IMR-90 (cell line): Measurements from ENCODE around the gene SMG1. TPM values are rescaled to one million over a fixed set of nuclear protein-coding genes. Genes with fewer than 3 reads are reported as not detected.
A peak's percentile ranks its signal among the peaks of the same experiment; 100 is the strongest.

ENCODE experiments used
- ATAC-seq: fragments of 200-7000 bp; cut with Tn5 transposase; 2 replicates; pipeline ENCODE4 v1.9.1; 2020; ENCODE audit warnings: low read depth, mild to moderate bottlenecking, moderate library complexity
- BruUV-seq: library from RNA; stranded (reverse); fragments of 400-500 nt; replicated peaks from 2 replicates; lab custom pipeline; 2021; lab: Mats Ljungman, UMichigan
- CTCF ChIA-PET: fragments of 300-600 bp; formaldehyde crosslinking; extraction: SDS; loops from one replicate; lab custom pipeline; 2021; ENCODE audit warnings: antibody characterized with exemption; lab: Yijun Ruan, JAX
- POLR2A ChIA-PET: fragments of 300-600 bp; sonication (Branson Sonifier 250); formaldehyde crosslinking; loops from one replicate; lab custom pipeline; 2022; ENCODE audit warnings: antibody characterized with exemption; ENCODE audit not compliant: unreplicated experiment; lab: Charles Lee
- DNase-seq: peaks from one replicate; pipeline ENCODE4 v3.0.0; 2013
- H2AFZ ChIP-seq: replicated peaks from 2 replicates; pipeline ENCODE3; 2013; ENCODE audit warnings: low read length, mild to moderate bottlenecking; ENCODE audit not compliant: poor library complexity
- H2AK5ac ChIP-seq: 2 replicates; pipeline ENCODE4 v1.6.1; 2013; ENCODE audit warnings: low read depth, low read length, inconsistent platforms
- H2AK9ac ChIP-seq: replicated peaks from 2 replicates; pipeline ENCODE3; 2013; ENCODE audit warnings: mild to moderate bottlenecking, low read depth, low read length, moderate library complexity; ENCODE audit not compliant: poor library complexity
- H2BK120ac ChIP-seq: 2 replicates; pipeline ENCODE4 v1.6.1; 2013; ENCODE audit warnings: low read depth, low read length, inconsistent platforms
- H2BK15ac ChIP-seq: 3 replicates; pipeline ENCODE4 v1.6.1; 2013; ENCODE audit warnings: low read depth, low read length, inconsistent platforms
- H2BK20ac ChIP-seq: 2 replicates; pipeline ENCODE4 v1.6.1; 2013; ENCODE audit warnings: low read depth, mild to moderate bottlenecking, inconsistent platforms, low read length, moderate library complexity
- H2BK5ac ChIP-seq: 2 replicates; pipeline ENCODE4 v1.6.1; 2013; ENCODE audit warnings: mild to moderate bottlenecking, low read depth, low read length, inconsistent platforms; ENCODE audit not compliant: poor library complexity, severe bottlenecking
- H3K14ac ChIP-seq: replicated peaks from 2 replicates; pipeline ENCODE4 v1.6.1; 2013; ENCODE audit warnings: low read depth, low read length, inconsistent platforms
- H3K18ac ChIP-seq: 2 replicates; pipeline ENCODE4 v1.6.1; 2013; ENCODE audit warnings: low read depth, low read length, control low read depth
- H3K23ac ChIP-seq: 2 replicates; pipeline ENCODE4 v1.6.1; 2013; ENCODE audit warnings: low read depth, low read length, inconsistent platforms
- H3K27ac ChIP-seq: 2 replicates; pipeline ENCODE4 v1.5.1; 2013; ENCODE audit warnings: mild to moderate bottlenecking, control low read depth, low read length; ENCODE audit not compliant: insufficient read depth
- H3K27me3 ChIP-seq: 2 replicates; pipeline ENCODE4 v1.6.1; 2013; ENCODE audit warnings: low read length; ENCODE audit not compliant: control insufficient read depth, insufficient read depth
- H3K36me3 ChIP-seq: 2 replicates; pipeline ENCODE4 v1.6.1; 2013; ENCODE audit warnings: low read length, mixed read lengths; ENCODE audit not compliant: control insufficient read depth, insufficient read depth
- H3K4ac ChIP-seq: 2 replicates; pipeline ENCODE4 v1.6.1; 2013; ENCODE audit warnings: low read depth, low read length, inconsistent platforms
- H3K4me1 ChIP-seq: 2 replicates; pipeline ENCODE4 v1.6.1; 2013; ENCODE audit warnings: low read length, mixed read lengths; ENCODE audit not compliant: control insufficient read depth, insufficient read depth
- H3K4me2 ChIP-seq: 2 replicates; pipeline ENCODE4 v1.6.1; 2013; ENCODE audit warnings: low read depth, mild to moderate bottlenecking, control low read depth, low read length, moderate library complexity
- H3K4me3 ChIP-seq: 2 replicates; pipeline ENCODE4 v1.5.1; 2013; ENCODE audit warnings: low read depth, mild to moderate bottlenecking, control low read depth, low read length, moderate library complexity; ENCODE audit not compliant: insufficient read depth
- H3K56ac ChIP-seq: 2 replicates; pipeline ENCODE4 v1.6.1; 2013; ENCODE audit warnings: low read length, inconsistent platforms; ENCODE audit not compliant: insufficient read depth; ENCODE audit errors: extremely low read depth
- H3K79me1 ChIP-seq, 2 experiments: 2 replicates each; pipeline ENCODE4 v1.6.1; 2013; ENCODE audit warnings: low read length in 2 of 2, inconsistent platforms in 1 of 2, low read depth in 1 of 2
- H3K9ac ChIP-seq: 2 replicates; pipeline ENCODE4 v1.6.1; 2013; ENCODE audit warnings: low read depth, low read length, control low read depth
- H3K9me1 ChIP-seq: 2 replicates; pipeline ENCODE4 v1.6.1; 2013; ENCODE audit warnings: low read length, inconsistent platforms; ENCODE audit not compliant: insufficient read depth
- H3K9me3 ChIP-seq: 2 replicates; pipeline ENCODE4 v1.6.1; 2013; ENCODE audit warnings: low read length; ENCODE audit not compliant: control insufficient read depth, insufficient read depth
- H4K20me1 ChIP-seq: 2 replicates; pipeline ENCODE4 v1.6.1; 2013; ENCODE audit warnings: low read length, inconsistent platforms; ENCODE audit not compliant: insufficient read depth
- H4K5ac ChIP-seq: 2 replicates; pipeline ENCODE4 v1.6.1; 2013; ENCODE audit warnings: mild to moderate bottlenecking, low read depth, low read length, control low read depth
- H4K8ac ChIP-seq, 2 experiments: 2 replicates each; pipeline ENCODE4 v1.6.1; 2013; ENCODE audit warnings: low read depth in 2 of 2, low read length in 2 of 2, control low read depth in 1 of 2, inconsistent platforms in 1 of 2
- H4K91ac ChIP-seq: 2 replicates; pipeline ENCODE4 v1.6.1; 2013; ENCODE audit warnings: low read depth, low read length, inconsistent platforms; ENCODE audit not compliant: insufficient read depth
- MXI1 ChIP-seq: IDR thresholded peaks from 2 replicates; pipeline ENCODE4 v1.6.1; 2012; ENCODE audit warnings: low read depth, mild to moderate bottlenecking, low read length, moderate library complexity, borderline replicate concordance
- RCOR1 ChIP-seq: IDR thresholded peaks from 2 replicates; pipeline ENCODE4 v1.6.1; 2012; ENCODE audit warnings: mild to moderate bottlenecking, low read length, improper control_type of control experiment; ENCODE audit not compliant: insufficient replicate concordance
- WGBS, 2 experiments: methylation state at CpG; one replicate each; pipeline versions ENCODE4 v1.1.5 to v1.1.7; 2013; ENCODE audit warnings: missing lambda C conversion rate in 2 of 2; ENCODE audit not compliant: insufficient read length in 1 of 2; ENCODE audit errors: extremely low coverage in 2 of 2; 5-methylcytosine and 5-hydroxymethylcytosine counted together
- dilution Hi-C: fragments of 300-500 bp; cut with HindIII; formaldehyde crosslinking; loops from one replicate; pipeline ENCODE4 v1.14.3; 2018; ENCODE audit warnings: low sequenced_read_pairs; ENCODE audit not compliant: unreplicated experiment
- in situ Hi-C: fragments of 300-500 bp; cut with MboI; formaldehyde crosslinking; loops from 3 replicates; pipeline ENCODE4 v1.14.3; 2019; ENCODE audit warnings: low sequenced_read_pairs, inconsistent platforms, mixed read lengths
- intact Hi-C: fragments of 100-400 bp; cut with micrococcal nuclease; formaldehyde crosslinking; loops from 2 replicates; pipeline ENCODE4 v1.10.0; 2022
- polyA plus RNA-seq, 3 experiments: library from polyadenylated mRNA; depleted of rRNA; stranded (reverse); fragments of >200 nt; gene quantifications; 2 replicates each; pipeline ENCODE4 v1.2.3, GENCODE V29; 2012; ENCODE audit warnings: low replicate concordance in 1 of 3
- total RNA-seq: library from RNA; depleted of rRNA; stranded (reverse); fragments of >200 nt; gene quantifications from 2 replicates; pipeline ENCODE4 v1.2.3, GENCODE V29; 2012

The SMG1 gene
- total and polyA plus RNA-seq, 2 of the 4 experiments (the other 2 are of a cell fraction), result 13.4 to 53.8 TPM

DNA sequence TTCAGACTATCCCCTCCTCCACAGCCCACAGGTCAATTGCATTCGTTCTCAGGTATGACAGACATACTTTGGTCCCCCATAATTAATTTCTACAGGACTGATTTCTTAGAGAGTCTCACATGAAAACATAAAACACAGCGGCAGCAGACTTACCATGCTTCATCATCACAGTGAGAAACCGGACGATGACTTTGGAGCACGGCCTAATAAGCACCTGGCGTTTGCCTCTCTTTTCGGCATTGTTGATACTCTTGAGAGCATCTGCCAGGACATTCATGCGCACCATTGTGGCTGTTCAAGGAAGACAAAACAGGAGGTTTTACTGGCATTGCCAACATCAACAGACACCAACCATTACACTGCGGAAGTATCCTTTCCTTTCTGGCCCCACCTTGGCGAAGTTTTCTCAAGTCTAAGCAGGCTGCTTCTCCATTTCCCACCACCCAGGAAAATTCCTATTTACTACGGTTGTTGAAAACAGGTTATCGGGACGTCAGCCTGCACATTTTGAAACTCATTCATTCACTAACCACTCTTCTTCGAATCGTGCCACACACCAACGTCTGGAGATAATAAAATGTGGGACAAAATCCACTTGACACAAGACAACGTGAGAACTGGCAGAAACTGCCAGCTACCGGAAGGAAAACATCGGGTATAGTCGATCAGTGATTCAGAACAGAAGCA, 137.2 kb downstream of the SMG1 start:
- ATAC-seq, result no peak
- TSS peak; percentile 29 for BruUV-seq

More for the DNA sequence above, 137.2 kb downstream of the SMG1 start:
- Histone ChIP-seq H3K27ac (peak overlapping the region; percentile 26), H3K4me1 (peaks cover 2% of the 10 kb centered on the region; the same call in 1 of the 2 replicates), H3K4me2 (peak overlapping the region; percentile 89), H3K9ac (peak overlapping the region; percentile 90), H3K36me3 (peaks cover 41% of the 10 kb centered on the region), H3K79me1 (peaks cover 12 to 52% of the 10 kb centered on the region in 2 experiments), H3K14ac (peak overlapping the region; percentile 96), H3K9me3 (no peaks in the 10 kb centered on the region), H2AFZ (no peak overlapping the region), H2AK5ac (peak overlapping the region; percentile 52; the same call in 1 of the 2 replicates), H4K8ac (0 out of 4 replicates have a peak overlapping the region, but pooled peaks have one; percentile 4 to 48), H3K4me3 (peak overlapping the region; percentile 72), H4K91ac (no peak overlapping the region), H3K4ac (peak overlapping the region; percentile 93), H3K9me1 (peaks cover 7% of the 10 kb centered on the region; the same call in 1 of the 2 replicates), H3K23ac (peak overlapping the region; percentile 64), H4K5ac (no peak overlapping the region), H2BK20ac (no peak overlapping the region), H4K20me1 (peaks cover 61% of the 10 kb centered on the region), H2AK9ac (peak overlapping the region; percentile 95), H3K27me3 (no peaks in the 10 kb centered on the region), H3K56ac (peak overlapping the region; percentile 76), H2BK120ac (no peak overlapping the region), H2BK15ac (no peak overlapping the region), H3K18ac (no peak overlapping the region), H2BK5ac (peak overlapping the region; percentile 91)
- ChIA-PET CTCF (interaction anchor here (0.7 to 1.5 kb wide), 2 partner anchors 12 to 13 kb away, joined by 3 to 7 read pairs; partner anchors contain the start of gene ARL6IP1), POLR2A (interaction anchor here (0.6 kb wide), 2 partner anchors 13 to 330 kb away, joined by 3 to 4 read pairs; no protein-coding TSS in a partner anchor)
- DNase-seq, result no peak
- dilution Hi-C loops, result no loop called here
- intact Hi-C loops, result no loop called here
- 37% methylated on average over 3 of the region's 20 CpGs; no CpG with 5 or more reads in 1 of the 2 experiments for WGBS, 2 experiments
- TF ChIP-seq RCOR1 (no peak), MXI1 (peak; percentile 84)
- in situ Hi-C loops, result no loop called here
